GM20000 (cell line): ENCODE measurements around the gene DOHH.
"Not testable (repeated sequence)": the region's sequence is repeated elsewhere in the genome, so short reads cannot be mapped to it uniquely, and the experiment has no call there.

ENCODE experiments used
- DNase-seq: peaks from one replicate; pipeline ENCODE4 v3.0.0; 2012; ENCODE audit warnings: low spot score
- TF ChIP-seq, protein P1 (sequence below): IDR thresholded peaks from 2 replicates; pipeline ENCODE4 v1.5.1; 2012; ENCODE audit warnings: mild to moderate bottlenecking, control low read depth; ENCODE audit errors: extremely low read depth, missing control alignments

DOHH gene

DNA sequence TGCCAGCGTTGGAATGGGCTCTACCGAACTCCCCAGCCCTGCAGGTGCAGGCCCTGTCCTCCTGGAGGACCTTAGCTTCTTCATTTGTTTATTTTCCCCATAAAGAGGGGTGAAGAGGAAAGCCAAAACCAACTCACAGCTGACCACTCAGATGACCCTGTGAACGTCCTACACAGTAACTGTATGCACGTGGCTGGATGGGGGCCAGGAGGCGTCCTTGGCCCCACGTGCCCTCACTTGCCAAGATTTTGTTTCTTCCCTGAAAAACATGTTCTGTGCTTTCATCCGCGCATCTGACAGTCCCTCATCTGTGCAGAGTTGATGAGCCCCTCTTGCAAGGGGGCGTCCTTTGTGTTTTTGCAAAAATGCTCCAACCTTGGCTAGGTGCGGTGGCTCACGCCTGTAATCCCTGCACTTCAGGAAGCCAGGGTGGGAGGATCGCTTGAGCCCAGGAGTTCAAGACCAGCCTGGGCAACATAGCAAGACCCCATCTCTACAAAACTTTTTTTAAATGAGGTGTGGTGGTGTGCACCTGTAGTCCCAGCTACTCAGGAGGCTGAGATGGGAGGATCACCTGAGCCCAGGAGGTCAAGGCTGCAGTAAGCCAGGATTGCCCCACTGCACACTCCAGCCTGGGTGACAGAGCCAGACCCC is 33.2 kb upstream of the DOHH start:
- DNase-seq = no peak
- TF ChIP-seq, protein P1, sequence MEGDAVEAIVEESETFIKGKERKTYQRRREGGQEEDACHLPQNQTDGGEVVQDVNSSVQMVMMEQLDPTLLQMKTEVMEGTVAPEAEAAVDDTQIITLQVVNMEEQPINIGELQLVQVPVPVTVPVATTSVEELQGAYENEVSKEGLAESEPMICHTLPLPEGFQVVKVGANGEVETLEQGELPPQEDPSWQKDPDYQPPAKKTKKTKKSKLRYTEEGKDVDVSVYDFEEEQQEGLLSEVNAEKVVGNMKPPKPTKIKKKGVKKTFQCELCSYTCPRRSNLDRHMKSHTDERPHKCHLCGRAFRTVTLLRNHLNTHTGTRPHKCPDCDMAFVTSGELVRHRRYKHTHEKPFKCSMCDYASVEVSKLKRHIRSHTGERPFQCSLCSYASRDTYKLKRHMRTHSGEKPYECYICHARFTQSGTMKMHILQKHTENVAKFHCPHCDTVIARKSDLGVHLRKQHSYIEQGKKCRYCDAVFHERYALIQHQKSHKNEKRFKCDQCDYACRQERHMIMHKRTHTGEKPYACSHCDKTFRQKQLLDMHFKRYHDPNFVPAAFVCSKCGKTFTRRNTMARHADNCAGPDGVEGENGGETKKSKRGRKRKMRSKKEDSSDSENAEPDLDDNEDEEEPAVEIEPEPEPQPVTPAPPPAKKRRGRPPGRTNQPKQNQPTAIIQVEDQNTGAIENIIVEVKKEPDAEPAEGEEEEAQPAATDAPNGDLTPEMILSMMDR = no peak

DNA sequence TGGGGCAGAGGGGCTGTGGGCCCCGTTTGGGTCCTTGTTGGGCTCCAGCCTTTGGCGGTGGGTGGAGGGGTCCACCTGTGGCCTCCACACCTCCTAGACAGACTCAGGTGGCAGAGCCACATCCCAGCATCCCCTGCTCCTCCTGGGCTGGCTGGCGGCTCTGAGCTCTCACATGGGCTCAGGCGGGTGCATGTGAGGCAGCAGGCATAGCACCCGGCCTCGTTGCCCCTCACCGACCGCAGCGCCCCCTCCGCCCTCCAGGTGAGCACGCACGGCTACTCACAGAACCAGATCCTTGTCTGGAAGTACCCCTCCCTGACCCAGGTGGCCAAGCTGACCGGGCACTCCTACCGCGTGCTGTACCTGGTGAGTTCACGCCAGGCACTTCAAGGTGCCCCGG is 32.6 kb upstream of the DOHH start:
- TF ChIP-seq, protein P1 = no peak
- no peak for DNase-seq

DNA sequence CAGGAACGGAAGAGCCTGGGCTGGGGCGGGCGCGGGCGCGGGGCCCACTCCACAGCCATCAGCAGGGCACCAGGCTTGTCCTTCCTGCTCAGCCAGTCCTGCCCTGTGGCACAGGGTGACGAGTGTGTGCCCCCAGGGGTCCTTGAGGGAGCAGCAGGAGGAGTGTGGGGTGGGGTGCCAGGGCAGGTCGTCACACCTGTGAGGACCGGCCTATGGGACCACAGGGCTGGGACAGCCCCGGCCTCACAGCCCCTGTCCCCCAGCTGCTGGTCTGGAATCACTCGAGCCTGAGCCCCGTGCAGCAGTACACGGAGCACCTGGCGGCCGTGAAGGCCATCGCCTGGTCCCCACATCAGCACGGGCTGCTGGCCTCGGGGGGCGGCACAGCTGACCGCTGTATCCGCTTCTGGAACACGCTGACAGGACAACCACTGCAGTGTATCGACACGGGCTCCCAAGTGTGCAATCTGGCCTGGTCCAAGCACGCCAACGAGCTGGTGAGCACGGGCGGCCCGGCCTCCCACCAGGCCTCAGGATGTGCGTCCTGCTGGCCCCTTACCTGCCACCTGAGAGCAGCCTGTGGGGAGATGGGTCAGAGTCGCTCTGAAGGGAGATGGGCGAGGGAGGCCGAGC is 31.8 kb upstream of the DOHH start:
- TF ChIP-seq, protein P1 = no peak
- no peak for DNase-seq

DNA sequence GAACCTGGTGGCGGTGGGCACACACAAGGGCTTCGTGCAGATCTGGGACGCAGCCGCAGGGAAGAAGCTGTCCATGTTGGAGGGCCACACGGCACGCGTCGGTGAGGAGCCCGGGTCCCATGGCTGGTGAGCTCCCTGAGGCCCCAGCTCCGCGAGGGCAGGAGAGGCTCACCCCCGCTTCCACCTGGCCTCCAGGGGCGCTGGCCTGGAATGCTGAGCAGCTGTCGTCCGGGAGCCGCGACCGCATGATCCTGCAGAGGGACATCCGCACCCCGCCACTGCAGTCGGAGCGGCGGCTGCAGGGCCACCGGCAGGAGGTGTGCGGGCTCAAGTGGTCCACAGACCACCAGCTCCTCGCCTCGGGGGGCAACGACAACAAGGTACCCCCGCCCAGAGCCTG is 31.2 kb upstream of the DOHH start:
- DNase-seq = no peak
- TF ChIP-seq, protein P1 = no peak

DNA sequence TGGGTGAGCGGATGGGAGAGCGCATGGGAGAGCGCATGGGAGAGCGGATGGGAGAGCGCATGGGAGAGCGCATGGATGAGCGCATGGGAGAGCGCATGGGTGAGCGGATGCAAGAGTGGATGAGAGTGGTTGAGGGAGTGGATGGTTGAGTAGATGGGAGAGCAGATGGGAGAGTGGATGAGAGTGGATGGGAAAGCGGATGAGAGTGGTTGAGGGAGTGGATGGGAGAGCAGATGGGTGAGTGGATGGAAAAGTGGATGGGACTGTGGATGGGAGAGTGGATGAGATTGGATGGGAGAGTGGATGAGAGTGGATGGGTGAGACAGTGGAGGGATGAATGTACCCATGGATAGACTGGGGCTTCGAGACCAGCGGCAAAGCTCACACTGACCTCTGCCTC is 29.9 kb upstream of the DOHH start:
- TF ChIP-seq, protein P1 = no peak

DNA sequence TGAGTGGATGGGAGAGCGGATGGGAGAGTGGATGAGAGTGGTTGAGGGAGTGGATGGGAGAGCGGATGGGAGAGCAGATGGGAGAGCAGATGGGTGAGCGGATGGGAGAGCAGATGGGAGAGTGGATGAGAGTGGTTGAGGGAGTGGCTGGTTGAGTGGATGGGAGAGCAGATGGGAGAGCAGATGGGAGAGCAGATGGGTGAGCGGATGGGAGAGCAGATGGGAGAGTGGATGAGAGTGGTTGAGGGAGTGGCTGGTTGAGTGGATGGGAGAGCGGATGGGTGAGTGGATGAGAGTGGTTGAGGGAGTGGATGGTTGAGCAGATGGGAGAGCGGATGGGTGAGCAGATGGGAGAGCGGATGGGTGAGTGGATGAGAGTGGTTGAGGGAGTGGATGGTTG is 28.8 kb upstream of the DOHH start:
- not testable (repeated sequence) for DNase-seq

More for the DNA sequence above, 29.9 kb upstream of the DOHH start:
- DNase-seq = no peak

DNA sequence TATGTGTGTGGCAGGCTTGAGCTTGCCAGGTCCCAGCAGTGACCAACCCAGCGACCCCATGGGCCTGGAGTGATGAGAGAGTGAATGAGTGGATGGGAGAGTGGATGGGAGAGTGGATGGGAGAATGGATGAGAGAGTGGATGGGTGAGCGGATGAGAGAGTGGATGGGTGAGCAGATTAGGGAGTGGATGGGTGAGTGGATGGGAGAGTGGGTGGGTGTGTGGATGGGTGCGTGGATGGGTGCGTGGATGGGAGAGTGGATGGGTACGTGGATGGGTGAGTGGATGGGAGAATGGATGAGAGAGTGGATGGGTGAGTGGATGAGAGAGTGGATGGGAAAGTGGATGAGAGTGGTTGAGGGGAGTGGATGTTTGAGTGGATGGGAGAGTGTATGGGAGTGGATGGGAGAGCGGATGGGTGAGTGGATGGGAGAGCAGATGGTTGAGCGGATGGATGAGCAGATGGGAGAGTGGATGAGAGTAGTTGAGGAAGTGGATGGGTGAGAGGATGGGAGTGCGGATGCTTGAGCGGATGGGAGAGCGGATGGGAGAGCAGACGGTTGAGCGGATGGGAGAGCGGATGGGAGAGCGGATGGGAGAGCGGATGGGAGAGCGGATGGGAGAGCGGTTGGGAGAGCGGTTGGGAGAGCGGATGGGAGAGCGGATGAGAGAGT is 28.2 kb upstream of the DOHH start:
- TF ChIP-seq, protein P1 = no peak
- DNase-seq = no peak
